K562 (cell line): ENCODE data around the gene LCE3E. TPM values are rescaled to one million over a fixed set of nuclear protein-coding genes. Genes with fewer than 3 reads are reported as not detected.
A peak's percentile ranks its signal among the peaks of the same experiment; 100 is the strongest.

Experiments
- ATAC-seq: fragments of 200-7000 bp; cut with Tn5 transposase; 3 replicates; pipeline ENCODE4 v1.9.1; 2020; ENCODE audit warnings: moderate library complexity
- BruUV-seq: library from RNA; stranded (reverse); fragments of 400-500 nt; replicated peaks from 2 replicates; lab custom pipeline; 2021; lab: Mats Ljungman, UMichigan
- CTCF ChIA-PET: fragments of 300-600 bp; formaldehyde crosslinking; extraction: SDS; loops from one replicate; lab custom pipeline; 2021; ENCODE audit warnings: low intra/inter-chr PET ratio; lab: Yijun Ruan, JAX
- POLR2A ChIA-PET: fragments of 300-600, 350-650 bp; sonication (Branson Sonifier 250); formaldehyde crosslinking; extraction: SDS; loops from one replicate; lab custom pipeline; 2021; ENCODE audit warnings: antibody characterized with exemption, inconsistent platforms; lab: Yijun Ruan, JAX
- DNase-seq, 4 experiments: peaks; one replicate each; pipeline versions ENCODE4 v3.0.0 to v3.0.0-alpha.2; 2011 to 2018; ENCODE audit warnings: low spot score in 3 of 4, mixed read lengths in 3 of 4; ENCODE audit errors: extremely low read depth in 1 of 4
- FAIRE-seq: peaks from 2 replicates; lab custom pipeline; 2011; peaks lifted over from hg19 to GRCh38; lab: Jason Lieb, UNC
- H2AFZ ChIP-seq: 2 replicates; pipeline ENCODE4 v1.6.0; 2011; ENCODE audit warnings: low read depth, low read length, control low read depth, inconsistent platforms
- H3K27ac ChIP-seq: fragments of 200-600 bp; 3 replicates; pipeline ENCODE4 v1.8.0; 2011; ENCODE audit warnings: low read depth, mild to moderate bottlenecking, control low read depth, inconsistent platforms, low read length, moderate library complexity, mixed read lengths; ENCODE audit errors: extremely low read depth
- H3K27me3 ChIP-seq, 2 experiments: fragments of 300-600 bp in 1 of 2; 2 replicates in 1 of 2; 3 replicates in 1 of 2; pipeline versions ENCODE4 v1.6.0 to v1.8.0; 2011; ENCODE audit warnings: inconsistent platforms in 2 of 2, low read length in 2 of 2, mild to moderate bottlenecking in 1 of 2, mixed read lengths in 1 of 2, moderate library complexity in 1 of 2; ENCODE audit not compliant: control insufficient read depth in 2 of 2, insufficient read depth in 2 of 2
- H3K36me3 ChIP-seq: fragments of 300-600 bp; 3 replicates; pipeline ENCODE4 v1.8.0; 2011; ENCODE audit warnings: mild to moderate bottlenecking, low read length, inconsistent platforms; ENCODE audit not compliant: control insufficient read depth, insufficient read depth
- H3K4me1 ChIP-seq, 2 experiments: fragments of 200-600 bp in 1 of 2; replicated peaks in 1 of 2; 2 replicates in 1 of 2; 3 replicates in 1 of 2; pipeline versions ENCODE4 v1.5.1 to v1.8.0; 2011; ENCODE audit warnings: inconsistent platforms in 2 of 2, low read length in 2 of 2, mild to moderate bottlenecking in 1 of 2, mixed read lengths in 1 of 2, moderate library complexity in 1 of 2; ENCODE audit not compliant: control insufficient read depth in 2 of 2, insufficient read depth in 2 of 2
- H3K4me2 ChIP-seq: 2 replicates; pipeline ENCODE4 v1.6.1; 2011; ENCODE audit warnings: low read length, control low read depth, inconsistent platforms, mixed read lengths; ENCODE audit not compliant: insufficient read depth
- H3K4me3 ChIP-seq: fragments of 200-600 bp; sonication (generic), shearing (Covaris generic); 2 replicates; pipeline ENCODE4 v1.5.1; 2016; ENCODE audit warnings: control low read depth, inconsistent platforms
- H3K79me2 ChIP-seq: fragments of 200-600 bp; 3 replicates; pipeline ENCODE4 v1.8.0; 2011; ENCODE audit warnings: low read length, inconsistent platforms; ENCODE audit not compliant: control insufficient read depth, insufficient read depth
- H3K9ac ChIP-seq, 2 experiments: 2 replicates each; pipeline versions ENCODE4 v1.6.0 to v1.6.1; 2011; ENCODE audit warnings: low read depth in 2 of 2, low read length in 2 of 2, control low read depth in 1 of 2, inconsistent platforms in 1 of 2, mild to moderate bottlenecking in 1 of 2, mixed read lengths in 1 of 2; ENCODE audit not compliant: insufficient read depth in 1 of 2
- H3K9me1 ChIP-seq: one replicate; pipeline ENCODE4 v1.6.0; 2011; ENCODE audit warnings: inconsistent platforms, mild to moderate bottlenecking, low read length, moderate library complexity; ENCODE audit not compliant: control insufficient read depth, insufficient read depth
- H3K9me3 ChIP-seq: replicated peaks from 2 replicates; pipeline ENCODE4 v1.5.1; 2011; ENCODE audit warnings: low read depth, low read length, inconsistent platforms; ENCODE audit not compliant: control insufficient read depth, insufficient read depth
- H4K20me1 ChIP-seq: replicated peaks from 2 replicates; pipeline ENCODE4 v1.6.1; 2011; ENCODE audit warnings: low read length, inconsistent platforms, mixed read lengths; ENCODE audit not compliant: control insufficient read depth, insufficient read depth
- RBM25 ChIP-seq: fragments of 200-400 bp; formaldehyde crosslinking; IDR thresholded peaks from 2 replicates; pipeline ENCODE4 v1.6.1; 2018; ENCODE audit warnings: low read length, low read depth, moderate library complexity; ENCODE audit not compliant: severe bottlenecking
- TBP ChIP-seq: optimal IDR thresholded peaks from 2 replicates; pipeline ENCODE3; 2011; ENCODE audit warnings: low read depth, low read length, improper control_type of control experiment
- WGBS: fragments of 100-300 bp; shearing (Covaris generic); methylation state at CpG from one replicate; pipeline ENCODE4 v1.1.6; 2016; ENCODE audit warnings: low coverage, mixed read lengths; ENCODE audit not compliant: insufficient coverage; ENCODE audit errors: missing lambda C conversion rate; 5-methylcytosine and 5-hydroxymethylcytosine counted together
- in situ Hi-C: fragments of 300-500 bp; cut with MboI; formaldehyde crosslinking; loops from 4 replicates; pipeline ENCODE4 v1.15.0; 2018; ENCODE audit warnings: inconsistent platforms, mixed read lengths
- intact Hi-C: fragments of 100-400 bp; cut with micrococcal nuclease; formaldehyde crosslinking; loops from 2 replicates; pipeline ENCODE4 v1.14.2; 2022
- polyA plus RNA-seq, 8 experiments: library from polyadenylated mRNA; depleted of rRNA in 4 of 8; stranded (reverse) in 5 of 8; unstranded in 3 of 8; fragments of >200 nt; fragmentation: Nextera tagmentation in 2 of 8; fragmentation: Illumina TruSeq in 1 of 8; extraction: Ambion mirVana in 2 of 8; extraction: Trizol in 1 of 8; gene quantifications; 2 replicates each; pipeline versions ENCODE4 v1.2.1 to v1.2.3, GENCODE V29; 2011 to 2014; ENCODE audit warnings: inconsistent platforms in 1 of 8, missing spikeins in 1 of 8
- small RNA-seq: library from RNA; depleted of rRNA; stranded (forward); fragments of <200 nt; gene quantifications from one replicate; pipeline ENCODE3, GENCODE V24; 2014
- total RNA-seq, 7 experiments: library from RNA; depleted of rRNA in 6 of 7; stranded (reverse); fragments of >200 nt in 6 of 7; fragmentation: Illumina TruSeq in 2 of 7; extraction: Trizol in 2 of 7; gene quantifications; 2 replicates each; pipeline versions ENCODE4 v1.2.1 to v1.2.3, GENCODE V29; 2011 to 2021; ENCODE audit warnings: low replicate concordance in 1 of 7

LCE3E gene
- total and polyA plus RNA-seq, 9 of the 15 experiments (the other 6 are each of a cell fraction or from before 2014, with no cell fraction given) = not detected

DNA sequence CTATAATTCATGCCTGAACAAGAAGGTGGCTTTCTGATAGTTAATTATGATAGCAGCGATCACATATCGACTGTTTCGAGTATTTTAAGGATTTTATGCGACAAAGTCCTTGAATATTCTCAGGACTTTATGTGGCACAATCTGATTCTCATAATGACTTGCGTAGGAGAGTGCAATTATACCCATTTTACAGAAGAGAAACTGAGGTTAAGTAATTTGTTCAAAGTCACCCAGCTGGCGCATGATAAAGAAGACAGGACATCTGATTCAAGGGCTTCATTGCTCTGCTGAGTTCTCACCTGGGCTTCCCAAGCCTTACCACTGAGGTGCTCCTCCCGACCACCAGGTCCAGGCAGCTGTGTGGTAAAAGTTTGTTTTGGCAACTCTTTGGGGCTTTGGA, 50.5 kb downstream of the LCE3E start:
- no TSS peak for BruUV-seq
- Histone ChIP-seq H4K20me1 (no peaks in the 10 kb centered on the region; the same call in 1 of the 2 replicates), H3K27ac (no peak overlapping the region), H2AFZ (no peak overlapping the region), H3K36me3 (no peaks in the 10 kb centered on the region), H3K9me3 (no peaks in the 10 kb centered on the region), H3K4me3 (no peak overlapping the region), H3K9me1 (no peaks in the 10 kb centered on the region), H3K27me3 (peaks cover 12 to 24% of the 10 kb centered on the region in 2 experiments; a peak in 3 of 5 replicates), H3K4me1 (peaks cover 0 to 6% of the 10 kb centered on the region in 2 experiments; a peak in 1 of 5 replicates), H3K4me2 (no peak overlapping the region), H3K79me2 (no peaks in the 10 kb centered on the region), H3K9ac (no peak overlapping the region)
- ATAC-seq (no peak), DNase-seq (no peak), FAIRE-seq (no peak)
- in situ Hi-C loops (no loop called here), intact Hi-C loops (no loop called here)
- ChIA-PET POLR2A (no interaction called here), CTCF (no interaction called here)
- peak; percentile 74 for TF ChIP-seq RBM25
- no peak for TF ChIP-seq TBP
- 0% methylated on average over 7 of the region's 7 CpGs for WGBS

Small RNAs within 50 kb of the gene (small RNA-seq; reads per million reads assigned to genes)
- gene LCE3B = not detected

Other genes starting within 250 kb of the LCE3E start
Only the 7 nearest of the 20 such genes appear.
- not detected in 2 replicates for gene LCE5A, start 56.0 kb downstream of the LCE3E start, total RNA-seq (2014; rRNA removed)
- gene LCE5A, start 56.0 kb downstream of the LCE3E start, total RNA-seq (2014; rRNA removed; fragmentation: Illumina TruSeq; extraction: Trizol) = not detected in 2 replicates
- not detected in 2 replicates for gene LCE5A, start 56.0 kb downstream of the LCE3E start, total RNA-seq (2015; rRNA removed; fragmentation: Illumina TruSeq; extraction: Trizol)
- not detected in 2 replicates for gene LCE5A, start 56.0 kb downstream of the LCE3E start, total RNA-seq (2021)
- not detected in 2 replicates for gene LCE5A, start 56.0 kb downstream of the LCE3E start, polyA plus RNA-seq (2011; rRNA removed)
- gene LCE5A, start 56.0 kb downstream of the LCE3E start, polyA plus RNA-seq (2014; fragmentation: Illumina TruSeq; extraction: Trizol) = not detected in 2 replicates
- not detected for gene LCE5A, start 56.0 kb downstream of the LCE3E start, polyA plus RNA-seq (2014; fragmentation: Nextera tagmentation; extraction: Ambion mirVana)
- gene LCE5A, start 56.0 kb downstream of the LCE3E start, polyA plus RNA-seq (2014; rRNA removed) = not detected in 2 replicates
- not detected in 2 replicates for gene CRCT1, start 52.3 kb downstream of the LCE3E start, total RNA-seq (2014; rRNA removed)
- not detected in 2 replicates for gene CRCT1, start 52.3 kb downstream of the LCE3E start, total RNA-seq (2014; rRNA removed; fragmentation: Illumina TruSeq; extraction: Trizol)
- not detected in 2 replicates for gene CRCT1, start 52.3 kb downstream of the LCE3E start, total RNA-seq (2015; rRNA removed; fragmentation: Illumina TruSeq; extraction: Trizol)
- gene CRCT1, start 52.3 kb downstream of the LCE3E start, total RNA-seq (2021) = not detected in 2 replicates
- gene CRCT1, start 52.3 kb downstream of the LCE3E start, polyA plus RNA-seq (2011; rRNA removed) = not detected in 2 replicates
- not detected in 2 replicates for gene CRCT1, start 52.3 kb downstream of the LCE3E start, polyA plus RNA-seq (2014; fragmentation: Illumina TruSeq; extraction: Trizol)
- gene CRCT1, start 52.3 kb downstream of the LCE3E start, polyA plus RNA-seq (2014; fragmentation: Nextera tagmentation; extraction: Ambion mirVana) = not detected
- not detected in 2 replicates for gene CRCT1, start 52.3 kb downstream of the LCE3E start, polyA plus RNA-seq (2014; rRNA removed)
- not detected in 2 replicates for gene LCE3D, start 13.7 kb upstream of the LCE3E start, total RNA-seq (2014; rRNA removed)
- gene LCE3D, start 13.7 kb upstream of the LCE3E start, total RNA-seq (2014; rRNA removed; fragmentation: Illumina TruSeq; extraction: Trizol) = not detected in 2 replicates
- gene LCE3D, start 13.7 kb upstream of the LCE3E start, total RNA-seq (2015; rRNA removed; fragmentation: Illumina TruSeq; extraction: Trizol) = not detected in 2 replicates
- gene LCE3D, start 13.7 kb upstream of the LCE3E start, total RNA-seq (2021) = not detected in 2 replicates
- not detected in 2 replicates for gene LCE3D, start 13.7 kb upstream of the LCE3E start, polyA plus RNA-seq (2011; rRNA removed)
- gene LCE3D, start 13.7 kb upstream of the LCE3E start, polyA plus RNA-seq (2014; fragmentation: Illumina TruSeq; extraction: Trizol) = not detected in 2 replicates
- gene LCE3D, start 13.7 kb upstream of the LCE3E start, polyA plus RNA-seq (2014; fragmentation: Nextera tagmentation; extraction: Ambion mirVana) = not detected
- gene LCE3D, start 13.7 kb upstream of the LCE3E start, polyA plus RNA-seq (2014; rRNA removed) = not detected in 2 replicates
- gene LCE3C, start 33.5 kb upstream of the LCE3E start, total RNA-seq (2014; rRNA removed) = not detected in 2 replicates
- not detected in 2 replicates for gene LCE3C, start 33.5 kb upstream of the LCE3E start, total RNA-seq (2014; rRNA removed; fragmentation: Illumina TruSeq; extraction: Trizol)
- not detected in 2 replicates for gene LCE3C, start 33.5 kb upstream of the LCE3E start, total RNA-seq (2015; rRNA removed; fragmentation: Illumina TruSeq; extraction: Trizol)
- gene LCE3C, start 33.5 kb upstream of the LCE3E start, total RNA-seq (2021) = not detected in 2 replicates
- not detected in 2 replicates for gene LCE3C, start 33.5 kb upstream of the LCE3E start, polyA plus RNA-seq (2011; rRNA removed)
- not detected in 2 replicates for gene LCE3C, start 33.5 kb upstream of the LCE3E start, polyA plus RNA-seq (2014; fragmentation: Illumina TruSeq; extraction: Trizol)
- gene LCE3C, start 33.5 kb upstream of the LCE3E start, polyA plus RNA-seq (2014; fragmentation: Nextera tagmentation; extraction: Ambion mirVana) = not detected
- gene LCE3C, start 33.5 kb upstream of the LCE3E start, polyA plus RNA-seq (2014; rRNA removed) = not detected in 2 replicates
- gene LCE3B, start 47.0 kb upstream of the LCE3E start, total RNA-seq (2014; rRNA removed) = not detected in 2 replicates
- gene LCE3B, start 47.0 kb upstream of the LCE3E start, total RNA-seq (2014; rRNA removed; fragmentation: Illumina TruSeq; extraction: Trizol) = not detected in 2 replicates
- not detected in 2 replicates for gene LCE3B, start 47.0 kb upstream of the LCE3E start, total RNA-seq (2015; rRNA removed; fragmentation: Illumina TruSeq; extraction: Trizol)
- not detected in 2 replicates for gene LCE3B, start 47.0 kb upstream of the LCE3E start, total RNA-seq (2021)
- not detected in 2 replicates for gene LCE3B, start 47.0 kb upstream of the LCE3E start, polyA plus RNA-seq (2011; rRNA removed)
- gene LCE3B, start 47.0 kb upstream of the LCE3E start, polyA plus RNA-seq (2014; fragmentation: Illumina TruSeq; extraction: Trizol) = not detected in 2 replicates
- gene LCE3B, start 47.0 kb upstream of the LCE3E start, polyA plus RNA-seq (2014; fragmentation: Nextera tagmentation; extraction: Ambion mirVana) = not detected
- gene LCE3B, start 47.0 kb upstream of the LCE3E start, polyA plus RNA-seq (2014; rRNA removed) = not detected in 2 replicates
- gene LCE3A, start 56.3 kb upstream of the LCE3E start, total RNA-seq (2014; rRNA removed) = not detected in 2 replicates
- not detected in 2 replicates for gene LCE3A, start 56.3 kb upstream of the LCE3E start, total RNA-seq (2014; rRNA removed; fragmentation: Illumina TruSeq; extraction: Trizol)
- gene LCE3A, start 56.3 kb upstream of the LCE3E start, total RNA-seq (2015; rRNA removed; fragmentation: Illumina TruSeq; extraction: Trizol) = not detected in 2 replicates
- gene LCE3A, start 56.3 kb upstream of the LCE3E start, total RNA-seq (2021) = not detected in 2 replicates
- gene LCE3A, start 56.3 kb upstream of the LCE3E start, polyA plus RNA-seq (2011; rRNA removed) = not detected in 2 replicates
- not detected in 2 replicates for gene LCE3A, start 56.3 kb upstream of the LCE3E start, polyA plus RNA-seq (2014; fragmentation: Illumina TruSeq; extraction: Trizol)
- gene LCE3A, start 56.3 kb upstream of the LCE3E start, polyA plus RNA-seq (2014; fragmentation: Nextera tagmentation; extraction: Ambion mirVana) = not detected
- not detected in 2 replicates for gene LCE3A, start 56.3 kb upstream of the LCE3E start, polyA plus RNA-seq (2014; rRNA removed)
- not detected in 2 replicates for gene LCE2D, start 96.6 kb upstream of the LCE3E start, total RNA-seq (2014; rRNA removed)
- not detected in 2 replicates for gene LCE2D, start 96.6 kb upstream of the LCE3E start, total RNA-seq (2014; rRNA removed; fragmentation: Illumina TruSeq; extraction: Trizol)
- gene LCE2D, start 96.6 kb upstream of the LCE3E start, total RNA-seq (2015; rRNA removed; fragmentation: Illumina TruSeq; extraction: Trizol) = not detected in 2 replicates
- not detected in 2 replicates for gene LCE2D, start 96.6 kb upstream of the LCE3E start, total RNA-seq (2021)
- not detected in 2 replicates for gene LCE2D, start 96.6 kb upstream of the LCE3E start, polyA plus RNA-seq (2011; rRNA removed)
- not detected in 2 replicates for gene LCE2D, start 96.6 kb upstream of the LCE3E start, polyA plus RNA-seq (2014; fragmentation: Illumina TruSeq; extraction: Trizol)
- gene LCE2D, start 96.6 kb upstream of the LCE3E start, polyA plus RNA-seq (2014; fragmentation: Nextera tagmentation; extraction: Ambion mirVana) = not detected
- not detected in 2 replicates for gene LCE2D, start 96.6 kb upstream of the LCE3E start, polyA plus RNA-seq (2014; rRNA removed)